Natural killer cell (primary cell): ENCODE data around the gene STEAP1B. TPM values are rescaled to one million over a fixed set of nuclear protein-coding genes. Genes with fewer than 3 reads are reported as not detected.

Experiments used
- ATAC-seq, 3 donors: fragments of 150-1000 bp in 2 of 3; fragments of 200-7000 bp in 1 of 3; cut with Tn5 transposase; 1 replicate in 1 of 3; 2 replicates in 2 of 3; pipeline ENCODE4 v1.10.0; 2021; ENCODE audit warnings: mild to moderate bottlenecking in 2 of 3, moderate library complexity in 2 of 3
- DNase-seq, 2 donors: peaks; one replicate each; pipeline versions ENCODE4 v3.0.0 to v3.0.0-alpha.2; 2013 to 2021; ENCODE audit warnings: mixed read lengths in 1 of 2
- H3K27ac ChIP-seq: one replicate; pipeline ENCODE4 v1.5.1; 2013; ENCODE audit warnings: mild to moderate bottlenecking, low read length
- H3K27me3 ChIP-seq: one replicate; pipeline ENCODE4 v1.6.1; 2013; ENCODE audit warnings: low read length; ENCODE audit not compliant: control insufficient read depth, insufficient read depth
- H3K36me3 ChIP-seq: one replicate; pipeline ENCODE4 v1.6.1; 2013; ENCODE audit warnings: low read length; ENCODE audit not compliant: control insufficient read depth, insufficient read depth
- H3K4me1 ChIP-seq: one replicate; pipeline ENCODE4 v1.6.1; 2013; ENCODE audit warnings: low read length; ENCODE audit not compliant: control insufficient read depth, insufficient read depth
- H3K4me3 ChIP-seq: one replicate; pipeline ENCODE4 v1.5.1; 2013; ENCODE audit warnings: low read length
- H3K9me3 ChIP-seq: one replicate; pipeline ENCODE4 v1.6.1; 2013; ENCODE audit warnings: low read length; ENCODE audit not compliant: control insufficient read depth, insufficient read depth
- H3K27ac Mint-ChIP-seq, 2 donors: one replicate each; pipeline ENCODE4 v1.8.0; 2022; ENCODE audit warnings: mild to moderate bottlenecking in 2 of 2, mixed read lengths in 2 of 2, moderate library complexity in 1 of 2
- H3K27me3 Mint-ChIP-seq, 2 donors: one replicate each; pipeline ENCODE4 v1.8.0; 2022; ENCODE audit warnings: low read depth in 2 of 2, mixed read lengths in 2 of 2
- H3K36me3 Mint-ChIP-seq: one replicate; pipeline ENCODE4 v1.8.0; 2022; ENCODE audit warnings: mixed read lengths
- H3K4me1 Mint-ChIP-seq, 2 donors: one replicate each; pipeline ENCODE4 v1.8.0; 2022; ENCODE audit warnings: mixed read lengths in 2 of 2
- H3K4me3 Mint-ChIP-seq: one replicate; pipeline ENCODE4 v1.8.0; 2022; ENCODE audit warnings: mild to moderate bottlenecking, moderate library complexity, mixed read lengths
- H3K9me3 Mint-ChIP-seq, 2 donors: one replicate each; pipeline ENCODE4 v1.8.0; 2022; ENCODE audit warnings: mixed read lengths in 2 of 2
- CTCF ChIP-seq: fragments of 200-600 bp; IDR thresholded peaks from one replicate; pipeline ENCODE4 v1.8.0; 2022; ENCODE audit warnings: antibody characterized with exemption
- WGBS: methylation state at CpG from one replicate; pipeline ENCODE4 v1.1.7; 2013; ENCODE audit warnings: missing lambda C conversion rate; ENCODE audit not compliant: insufficient coverage; 5-methylcytosine and 5-hydroxymethylcytosine counted together
- intact Hi-C: fragments of 100-400 bp; cut with micrococcal nuclease; formaldehyde crosslinking; loops from one replicate; pipeline ENCODE4 v1.14.2; 2022
- total RNA-seq, 4 donors: library from RNA; stranded (reverse); fragments of 120-200 nt in 1 of 4; gene quantifications; one replicate each; pipeline versions ENCODE4 v1.2.3 to v1.2.4, GENCODE V29; 2013 to 2022

Gene STEAP1B
- total RNA-seq, 3 donors from 2014 or later (not counting 1 experiment from before 2014, with no cell fraction given): 0.31 TPM; not detected in 2

- no peaks in the 10 kb centered on the region for H3K9me3 ChIP-seq
- H3K27ac Mint-ChIP-seq: no peak overlapping the region
- no peak for TF ChIP-seq CTCF
- H3K36me3 Mint-ChIP-seq: no peaks in the 10 kb centered on the region
- H3K4me1 ChIP-seq: no peaks in the 10 kb centered on the region
- H3K36me3 ChIP-seq: no peaks in the 10 kb centered on the region
- no peak for DNase-seq
- no peak overlapping the region for H3K4me3 Mint-ChIP-seq
- ATAC-seq: no peak
- no peaks in the 10 kb centered on the region for H3K27me3 Mint-ChIP-seq
- WGBS: 93% methylated on average over 4 of the region's 4 CpGs
- peaks cover 8 to 11% of the 10 kb centered on the region in 2 donors for H3K4me1 Mint-ChIP-seq
- no peak overlapping the region for H3K4me3 ChIP-seq
- H3K9me3 Mint-ChIP-seq: no peaks in the 10 kb centered on the region
- H3K27me3 ChIP-seq: no peaks in the 10 kb centered on the region
- no peak overlapping the region for H3K27ac ChIP-seq
- intact Hi-C loops: no loop called here
Observed at GRCh38 chr7:22387583-22387982, 112.4 kb downstream of the STEAP1B start.

- H3K27me3 Mint-ChIP-seq: no peaks in the 10 kb centered on the region
- H3K27ac Mint-ChIP-seq: no peak overlapping the region
- Histone ChIP-seq H3K4me1 (no peaks in the 10 kb centered on the region), H3K36me3 (no peaks in the 10 kb centered on the region), H3K9me3 (no peaks in the 10 kb centered on the region), H3K27me3 (no peaks in the 10 kb centered on the region), H3K27ac (no peak overlapping the region), H3K4me3 (no peak overlapping the region)
- no peak overlapping the region for H3K4me3 Mint-ChIP-seq
- intact Hi-C loops: no loop called here
- TF ChIP-seq CTCF: no peak
- H3K9me3 Mint-ChIP-seq: no peaks in the 10 kb centered on the region
- WGBS: no CpG with 5 or more reads among the region's 1 CpG
- DNase-seq: no peak
- peaks cover 8 to 11% of the 10 kb centered on the region in 2 donors for H3K4me1 Mint-ChIP-seq
- ATAC-seq: no peak
- H3K36me3 Mint-ChIP-seq: no peaks in the 10 kb centered on the region
Observed at GRCh38 chr7:22386865-22387264, 113.1 kb downstream of the STEAP1B start.

GRCh38 chr7:22386206-22386858, 113.7 kb downstream of the STEAP1B start:
- no peak overlapping the region for H3K4me3 Mint-ChIP-seq
- no peaks in the 10 kb centered on the region for H3K9me3 Mint-ChIP-seq
- no peak overlapping the region for H3K27ac Mint-ChIP-seq
- Histone ChIP-seq H3K27me3 (no peaks in the 10 kb centered on the region), H3K9me3 (no peaks in the 10 kb centered on the region), H3K4me1 (no peaks in the 10 kb centered on the region), H3K4me3 (no peak overlapping the region), H3K36me3 (no peaks in the 10 kb centered on the region), H3K27ac (no peak overlapping the region)
- peaks cover 8 to 11% of the 10 kb centered on the region in 2 donors for H3K4me1 Mint-ChIP-seq
- no peak for TF ChIP-seq CTCF
- DNase-seq (no peak), ATAC-seq (no peak)
- WGBS: 90% methylated on average over 2 of the region's 2 CpGs
- no peaks in the 10 kb centered on the region for H3K27me3 Mint-ChIP-seq
- intact Hi-C loops: no loop called here
- H3K36me3 Mint-ChIP-seq: no peaks in the 10 kb centered on the region

GRCh38 chr7:22385326-22385725, 114.7 kb downstream of the STEAP1B start:
- no peak for TF ChIP-seq CTCF
- Histone ChIP-seq H3K27me3 (no peaks in the 10 kb centered on the region), H3K36me3 (no peaks in the 10 kb centered on the region), H3K27ac (no peak overlapping the region), H3K9me3 (no peaks in the 10 kb centered on the region), H3K4me1 (no peaks in the 10 kb centered on the region), H3K4me3 (no peak overlapping the region)
- peaks cover 1 to 3% of the 10 kb centered on the region in 2 donors for H3K4me1 Mint-ChIP-seq
- 72% methylated on average over 4 of the region's 4 CpGs for WGBS
- no peaks in the 10 kb centered on the region for H3K9me3 Mint-ChIP-seq
- no peak overlapping the region for H3K4me3 Mint-ChIP-seq
- intact Hi-C loops: no loop called here
- H3K36me3 Mint-ChIP-seq: no peaks in the 10 kb centered on the region
- no peak for DNase-seq
- no peak for ATAC-seq
- no peaks in the 10 kb centered on the region for H3K27me3 Mint-ChIP-seq
- no peak overlapping the region for H3K27ac Mint-ChIP-seq
